Endodermal cell (in vitro differentiated cells): ENCODE data around the gene FAM221A. TPM values are rescaled to one million over a fixed set of nuclear protein-coding genes. Genes with fewer than 3 reads are reported as not detected.

Experiments used
- DNase-seq: peaks from one replicate; pipeline ENCODE4 v3.0.0-alpha.2; 2017
- H3K27ac ChIP-seq: 2 replicates; pipeline ENCODE4 v1.5.1; 2013; ENCODE audit warnings: mild to moderate bottlenecking, low read depth, low read length, moderate library complexity
- H3K27me3 ChIP-seq: 2 replicates; pipeline ENCODE4 v1.6.1; 2013; ENCODE audit warnings: mild to moderate bottlenecking, low read length, moderate library complexity; ENCODE audit not compliant: insufficient read depth, control insufficient read depth, poor library complexity, severe bottlenecking
- H3K36me3 ChIP-seq: 2 replicates; pipeline ENCODE4 v1.7.0; 2013; ENCODE audit warnings: mild to moderate bottlenecking, low read length, moderate library complexity; ENCODE audit not compliant: control insufficient read depth, insufficient read depth
- H3K4me1 ChIP-seq: one replicate; pipeline ENCODE4 v1.7.0; 2013; ENCODE audit warnings: low read length; ENCODE audit not compliant: control insufficient read depth, insufficient read depth
- H3K4me3 ChIP-seq: 2 replicates; pipeline ENCODE4 v1.5.1; 2013; ENCODE audit warnings: mild to moderate bottlenecking, low read length, moderate library complexity
- H3K9ac ChIP-seq: 2 replicates; pipeline ENCODE4 v1.6.1; 2013; ENCODE audit warnings: mild to moderate bottlenecking, low read length, moderate library complexity; ENCODE audit not compliant: poor library complexity, severe bottlenecking; ENCODE audit errors: extremely low read depth
- H3K9me3 ChIP-seq: 2 replicates; pipeline ENCODE4 v1.6.1; 2013; ENCODE audit warnings: mild to moderate bottlenecking, low read length, moderate library complexity; ENCODE audit not compliant: control insufficient read depth
- H3K27ac Mint-ChIP-seq: 2 replicates; pipeline ENCODE4 v1.8.0; 2020; ENCODE audit warnings: mixed read lengths
- H3K27me3 Mint-ChIP-seq: 2 replicates; pipeline ENCODE4 v1.8.0; 2021; ENCODE audit warnings: mild to moderate bottlenecking, mixed read lengths; ENCODE audit not compliant: insufficient read depth
- H3K36me3 Mint-ChIP-seq: 2 replicates; pipeline ENCODE4 v1.8.0; 2020; ENCODE audit warnings: low read depth, mixed read lengths
- H3K4me1 Mint-ChIP-seq: 2 replicates; pipeline ENCODE4 v1.8.0; 2020; ENCODE audit warnings: mixed read lengths
- H3K4me3 Mint-ChIP-seq: 2 replicates; pipeline ENCODE4 v1.8.0; 2020; ENCODE audit warnings: mild to moderate bottlenecking, moderate library complexity, mixed read lengths
- H3K9me3 Mint-ChIP-seq: 2 replicates; pipeline ENCODE4 v1.8.0; 2020; ENCODE audit warnings: mild to moderate bottlenecking, mixed read lengths
- WGBS, 2 experiments: methylation state at CpG; one replicate each; pipeline versions ENCODE4 v1.1.5 to v1.1.7; 2013; ENCODE audit warnings: missing lambda C conversion rate in 2 of 2, mixed read lengths in 1 of 2; ENCODE audit not compliant: insufficient coverage in 1 of 2, insufficient read length in 1 of 2; 5-methylcytosine and 5-hydroxymethylcytosine counted together
- total RNA-seq, 2 donors: library from RNA; stranded (reverse); fragmentation: NEBNext Ultra II Directional in 1 of 2; extraction: Animal tissue kit (Norgen Biotek cat#: 25700) in 1 of 2; gene quantifications; 2 replicates in 1 of 2; 3 replicates in 1 of 2; pipeline ENCODE4 v1.2.1, GENCODE V29; 2021
- TF ChIP-seq, protein P1 (sequence below): fragments of 200-600 bp; sonication (generic); conservative IDR thresholded peaks from 2 replicates; pipeline ENCODE4 v1.5.0; 2021; ENCODE audit warnings: antibody characterized with exemption, mild to moderate bottlenecking

Gene FAM221A
- total RNA-seq, 2 donors from 2014 or later: 16.2 to 20.8 TPM

DNA sequence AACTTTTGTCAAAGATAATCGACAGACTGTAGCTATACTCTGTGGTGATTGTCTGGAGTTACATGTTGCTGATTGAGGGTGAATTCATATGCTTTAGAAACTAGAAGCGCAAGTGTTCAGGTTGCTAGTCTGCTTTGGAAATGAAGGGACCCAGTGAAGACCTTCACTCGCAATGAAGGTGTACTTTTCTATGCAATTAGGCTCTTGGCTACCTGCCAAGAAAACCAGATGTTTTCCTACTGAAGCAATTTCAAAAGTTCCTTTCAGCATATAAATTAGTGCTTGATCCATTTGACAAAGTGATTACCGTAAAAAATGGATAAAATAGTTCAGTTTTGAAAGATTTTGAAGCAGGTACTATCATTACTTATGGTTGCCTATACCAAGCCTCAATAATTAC, 20.0 kb downstream of the FAM221A start:
- no peak overlapping the region for H3K9ac ChIP-seq
- no peak for DNase-seq
- no peaks in the 10 kb centered on the region for H3K27me3 ChIP-seq
- H3K36me3 ChIP-seq: no peaks in the 10 kb centered on the region
- Mint-ChIP-seq H3K9me3 (peaks cover 7% of the 10 kb centered on the region), H3K4me3 (no peak overlapping the region), H3K27me3 (no peaks in the 10 kb centered on the region), H3K36me3 (peaks cover 47% of the 10 kb centered on the region), H3K27ac (no peak overlapping the region), H3K4me1 (peaks cover 11% of the 10 kb centered on the region)
- peaks cover under 1% of the 10 kb centered on the region for H3K9me3 ChIP-seq
- TF ChIP-seq, protein P1, sequence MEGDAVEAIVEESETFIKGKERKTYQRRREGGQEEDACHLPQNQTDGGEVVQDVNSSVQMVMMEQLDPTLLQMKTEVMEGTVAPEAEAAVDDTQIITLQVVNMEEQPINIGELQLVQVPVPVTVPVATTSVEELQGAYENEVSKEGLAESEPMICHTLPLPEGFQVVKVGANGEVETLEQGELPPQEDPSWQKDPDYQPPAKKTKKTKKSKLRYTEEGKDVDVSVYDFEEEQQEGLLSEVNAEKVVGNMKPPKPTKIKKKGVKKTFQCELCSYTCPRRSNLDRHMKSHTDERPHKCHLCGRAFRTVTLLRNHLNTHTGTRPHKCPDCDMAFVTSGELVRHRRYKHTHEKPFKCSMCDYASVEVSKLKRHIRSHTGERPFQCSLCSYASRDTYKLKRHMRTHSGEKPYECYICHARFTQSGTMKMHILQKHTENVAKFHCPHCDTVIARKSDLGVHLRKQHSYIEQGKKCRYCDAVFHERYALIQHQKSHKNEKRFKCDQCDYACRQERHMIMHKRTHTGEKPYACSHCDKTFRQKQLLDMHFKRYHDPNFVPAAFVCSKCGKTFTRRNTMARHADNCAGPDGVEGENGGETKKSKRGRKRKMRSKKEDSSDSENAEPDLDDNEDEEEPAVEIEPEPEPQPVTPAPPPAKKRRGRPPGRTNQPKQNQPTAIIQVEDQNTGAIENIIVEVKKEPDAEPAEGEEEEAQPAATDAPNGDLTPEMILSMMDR: no peak
- no peak overlapping the region for H3K4me3 ChIP-seq
- H3K4me1 ChIP-seq: peaks cover 3% of the 10 kb centered on the region
- WGBS, 2 experiments: 95 to 100% methylated on average over 1 to 4 of the region's 4 CpGs
- H3K27ac ChIP-seq: no peak overlapping the region

DNA sequence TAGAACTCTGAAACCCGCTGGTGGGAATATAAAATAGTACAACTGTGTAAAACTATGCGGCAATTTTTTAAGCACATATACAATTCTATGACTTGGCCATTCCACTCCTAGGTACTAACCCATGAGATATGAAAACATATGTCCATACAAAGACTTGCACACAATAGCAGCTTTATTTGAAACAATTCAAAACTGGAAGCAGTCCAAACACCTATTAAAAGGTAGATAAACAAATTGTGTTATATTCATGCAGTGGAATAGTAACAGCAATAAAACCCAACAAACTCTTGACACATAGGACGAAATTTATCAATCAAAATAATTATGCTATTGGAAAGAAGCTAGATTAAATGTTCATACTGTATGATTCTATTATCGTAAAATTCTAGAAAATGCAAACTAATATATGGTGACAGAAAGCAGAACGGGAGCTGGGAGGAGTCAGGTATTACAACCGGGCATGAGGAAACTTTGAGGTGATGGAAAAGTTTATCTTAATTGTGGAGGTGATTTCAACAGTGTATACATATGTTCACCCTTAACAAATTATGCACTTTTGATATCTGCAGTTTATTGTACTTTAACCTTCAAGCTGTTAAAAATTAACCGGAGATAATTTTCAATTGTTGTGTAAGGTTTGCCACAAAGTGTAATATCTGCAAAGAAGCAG, 29.2 kb downstream of the FAM221A start:
- Histone ChIP-seq H3K27ac (no peak overlapping the region), H3K4me3 (no peak overlapping the region), H3K9ac (no peak overlapping the region), H3K27me3 (no peaks in the 10 kb centered on the region), H3K9me3 (peaks cover 16% of the 10 kb centered on the region), H3K4me1 (no peaks in the 10 kb centered on the region), H3K36me3 (no peaks in the 10 kb centered on the region)
- no peak overlapping the region for H3K4me3 Mint-ChIP-seq
- DNase-seq: no peak
- no peak overlapping the region for H3K27ac Mint-ChIP-seq
- TF ChIP-seq, protein P1: no peak
- H3K4me1 Mint-ChIP-seq: peaks cover 6% of the 10 kb centered on the region
- peaks cover 25% of the 10 kb centered on the region for H3K9me3 Mint-ChIP-seq
- 92% methylated on average over 6 of the region's 7 CpGs; no CpG with 5 or more reads in 1 of the 2 experiments for WGBS, 2 experiments
- peaks cover 28% of the 10 kb centered on the region for H3K36me3 Mint-ChIP-seq
- no peaks in the 10 kb centered on the region for H3K27me3 Mint-ChIP-seq

DNA sequence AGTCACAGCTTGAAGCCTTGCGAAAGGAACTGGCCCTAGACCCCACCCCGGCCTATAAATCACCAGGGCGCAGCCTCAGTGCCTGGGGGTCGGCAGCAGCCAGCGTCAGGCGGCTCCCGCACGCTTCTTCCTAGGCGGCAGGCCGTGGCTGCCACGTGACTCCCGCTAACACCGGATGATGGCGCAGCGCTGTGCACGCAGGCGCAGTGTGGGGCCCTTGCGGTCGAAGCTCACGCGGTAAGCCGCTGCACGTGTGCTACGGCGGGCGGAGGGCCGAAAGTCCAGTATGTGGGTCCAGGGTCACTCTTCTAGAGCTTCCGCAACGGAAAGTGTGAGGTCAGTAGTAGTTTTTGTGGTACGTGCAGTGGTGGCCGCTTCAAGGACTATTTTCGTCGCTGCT, 30.0 kb downstream of the FAM221A start, which contains the start of gene STK31:
TSS of gene STK31 (plus strand) at position 220 of the 400 bp plus-strand sequence. CDS start at position 287, 67 bp downstream.
- no peak for DNase-seq
- Histone ChIP-seq H3K27ac (no peak within 1 kb of the TSS), H3K4me3 (no peak within 1 kb of the TSS), H3K9ac (no peak within 1 kb of the TSS), H3K9me3 (peaks cover 16% of the 10 kb centered on the region), H3K4me1 (no peaks in the 10 kb centered on the region), H3K27me3 (no peaks in the 10 kb centered on the region), H3K36me3 (no peaks in the 10 kb centered on the region)
- WGBS, 2 experiments: 95 to 97% methylated on average over 28 to 33 of the region's 33 CpGs
- TF ChIP-seq, protein P1: no peak
- peaks cover 20% of the 10 kb centered on the region for H3K36me3 Mint-ChIP-seq
- no peak within 1 kb of the TSS for H3K4me3 Mint-ChIP-seq
- no peak within 1 kb of the TSS for H3K27ac Mint-ChIP-seq
- H3K4me1 Mint-ChIP-seq: peaks cover 8% of the 10 kb centered on the region
- H3K9me3 Mint-ChIP-seq: peaks cover 18% of the 10 kb centered on the region
- no peaks in the 10 kb centered on the region for H3K27me3 Mint-ChIP-seq
